Globus pallidus (tissue), 1 donor: ENCODE results near the gene DLG3.
"Not testable (repeated sequence)": the region's sequence is repeated elsewhere in the genome, so short reads cannot be mapped to it uniquely, and the experiment has no call there.

Experiments
- DNase-seq: peaks from one replicate; pipeline ENCODE4 v3.0.0-alpha.2; 2015; ENCODE audit warnings: low spot score

DLG3 gene

DNA sequence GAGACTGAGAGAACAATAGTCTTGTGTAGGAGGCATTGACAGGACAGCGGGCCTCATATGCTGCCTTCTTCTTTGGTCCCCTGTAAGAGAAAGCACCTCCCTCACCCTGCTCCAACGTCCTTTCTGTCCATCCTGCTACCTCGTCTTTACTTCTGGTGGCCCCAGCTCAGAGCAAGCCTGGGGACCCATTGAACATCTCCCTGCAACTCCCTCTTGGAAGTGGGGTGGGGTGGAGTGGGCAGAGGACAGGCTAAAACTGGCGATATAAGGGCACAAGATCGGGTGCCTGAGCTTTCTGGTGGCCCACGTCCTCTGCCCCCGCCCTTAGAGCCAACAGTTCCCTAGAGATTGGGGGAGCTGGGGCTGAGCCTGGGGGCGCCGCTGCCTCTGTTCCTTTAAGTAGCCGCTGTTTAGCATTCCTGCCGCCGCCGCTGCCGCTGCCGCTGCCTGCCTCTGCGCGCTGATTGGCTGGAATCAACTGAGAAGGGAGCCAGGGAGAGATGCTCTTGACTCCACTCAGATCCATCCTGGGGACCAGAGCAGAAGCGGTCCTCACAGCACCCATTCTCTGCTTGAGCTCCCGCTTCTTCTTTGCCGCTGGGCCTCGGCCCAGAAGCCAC lies at the start of gene DLG3:
Gene DLG3, plus strand, starts transcription at position 510 of the 620 bp plus-strand sequence. CDS start 367 bp downstream, outside the sequence.
- peak; percentile 71 for DNase-seq

DNA sequence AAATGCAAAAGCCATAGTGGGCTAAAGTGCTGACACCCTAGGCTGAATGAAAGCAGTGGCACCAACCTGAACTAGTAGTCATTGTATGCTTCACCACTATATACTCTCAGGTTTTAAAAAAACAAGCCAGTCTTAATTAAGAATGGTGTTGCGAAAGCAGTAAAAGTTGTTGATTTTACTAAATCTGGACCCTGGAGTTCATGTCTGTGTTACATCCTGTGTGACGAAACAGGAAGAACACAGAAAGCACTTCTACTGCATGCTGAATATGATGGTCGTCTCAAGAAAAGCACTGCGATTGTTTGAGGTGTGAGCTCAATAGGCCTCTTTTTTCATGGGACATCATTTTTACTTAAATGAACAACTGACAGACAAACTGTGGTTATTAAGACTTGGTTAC lies 45.7 kb upstream of the DLG3 start:
- no peak for DNase-seq

- not testable (repeated sequence) for DNase-seq
Observed at GRCh38 chrX:70400181-70400580, 44.5 kb upstream of the DLG3 start.

GRCh38 chrX:70402721-70403120 lies 41.9 kb upstream of the DLG3 start:
- DNase-seq = no peak

- DNase-seq = no peak
Observed at GRCh38 chrX:70405003-70405402, 39.6 kb upstream of the DLG3 start.

- DNase-seq = no peak
Observed at GRCh38 chrX:70410921-70411320, 33.7 kb upstream of the DLG3 start.

DNA sequence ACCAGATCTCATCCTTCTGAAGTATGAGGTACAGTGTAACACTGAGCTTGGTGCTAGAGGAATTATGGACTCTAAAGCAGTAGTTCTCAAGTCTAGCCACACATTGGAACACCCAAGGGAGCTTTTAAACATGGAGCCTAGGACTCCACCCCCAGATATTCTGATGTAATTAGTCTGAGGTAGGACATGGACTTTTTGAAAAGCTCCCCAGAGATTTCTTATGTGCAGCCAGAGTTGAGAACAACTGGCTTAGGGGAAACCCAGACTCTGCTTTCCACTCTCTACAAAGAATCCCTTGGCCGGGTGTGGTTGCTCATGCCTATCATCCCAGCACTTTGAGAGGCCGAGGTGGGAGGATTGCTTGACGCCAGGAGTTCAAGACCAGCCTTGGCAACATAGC lies 33.2 kb upstream of the DLG3 start:
- no peak for DNase-seq

- DNase-seq = peak; percentile 56
Observed at GRCh38 chrX:70421618-70422017, 23.0 kb upstream of the DLG3 start.

DNA sequence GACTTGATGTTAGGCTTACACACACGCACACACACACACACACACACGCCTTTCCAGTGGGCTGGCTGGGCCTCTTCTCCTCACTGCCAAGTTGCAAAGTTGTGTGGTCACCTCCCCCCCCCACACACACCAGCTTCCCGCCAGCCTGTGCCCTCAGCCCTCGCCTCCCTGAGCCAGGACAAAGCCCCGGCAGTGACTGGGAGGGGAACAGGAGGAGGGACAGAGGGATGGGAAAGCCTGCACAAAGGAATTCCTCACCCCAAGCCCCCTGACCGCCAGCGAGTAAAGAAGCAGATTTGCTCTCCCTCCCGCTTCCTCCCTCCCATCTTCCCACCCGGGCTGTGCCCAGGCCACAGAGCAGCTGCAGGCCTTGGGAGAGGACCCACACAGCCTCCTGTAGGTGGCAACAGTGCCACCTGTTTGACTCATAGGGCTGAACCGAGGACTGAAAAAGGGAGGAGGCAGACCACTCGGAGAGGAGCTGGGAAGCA lies 21.7 kb upstream of the DLG3 start, which contains the start of gene GDPD2:
Gene GDPD2, plus strand, starts transcription at position 464 of the 491 bp plus-strand sequence. CDS start 1,671 bp downstream, outside the sequence.
- DNase-seq = peak; percentile 35

- no peak for DNase-seq
Observed at GRCh38 chrX:70423936-70424675, 20.5 kb upstream of the DLG3 start.

DNA sequence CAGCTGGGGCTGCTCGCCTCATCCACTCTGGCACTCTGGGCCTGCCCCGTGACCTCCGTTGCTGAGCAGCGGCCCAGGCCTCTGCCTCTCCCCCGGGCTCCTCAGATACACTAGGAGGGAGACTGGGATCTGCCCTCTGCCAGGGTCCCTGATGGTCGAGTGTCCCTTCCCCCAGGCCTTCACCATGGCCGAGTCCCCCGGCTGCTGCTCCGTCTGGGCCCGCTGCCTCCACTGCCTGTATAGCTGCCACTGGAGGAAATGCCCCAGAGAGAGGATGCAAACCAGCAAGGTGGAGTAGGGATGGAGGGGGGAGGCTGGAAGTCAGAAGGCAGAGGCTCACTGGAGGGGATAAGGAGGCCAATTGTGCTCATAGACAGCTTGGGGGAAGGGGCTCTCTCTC lies 19.8 kb upstream of the DLG3 start:
- DNase-seq = no peak

GRCh38 chrX:70426286-70427278 lies 18.1 kb upstream of the DLG3 start:
- DNase-seq = no peak

GRCh38 chrX:70427365-70427764 lies 17.3 kb upstream of the DLG3 start:
- no peak for DNase-seq

- no peak for DNase-seq
Observed at GRCh38 chrX:70429759-70430158, 14.9 kb upstream of the DLG3 start.

GRCh38 chrX:70432936-70433847 lies 11.4 kb upstream of the DLG3 start:
- no peak for DNase-seq

- DNase-seq = peak; percentile 57
Observed at GRCh38 chrX:70433848-70434351, 10.7 kb upstream of the DLG3 start.

GRCh38 chrX:70434352-70434866 lies 10.2 kb upstream of the DLG3 start:
- DNase-seq = peak; percentile 83

GRCh38 chrX:70434914-70435586 lies 9.6 kb upstream of the DLG3 start:
- no peak for DNase-seq

GRCh38 chrX:70436343-70436742 lies 8.3 kb upstream of the DLG3 start:
- DNase-seq = no peak

DNA sequence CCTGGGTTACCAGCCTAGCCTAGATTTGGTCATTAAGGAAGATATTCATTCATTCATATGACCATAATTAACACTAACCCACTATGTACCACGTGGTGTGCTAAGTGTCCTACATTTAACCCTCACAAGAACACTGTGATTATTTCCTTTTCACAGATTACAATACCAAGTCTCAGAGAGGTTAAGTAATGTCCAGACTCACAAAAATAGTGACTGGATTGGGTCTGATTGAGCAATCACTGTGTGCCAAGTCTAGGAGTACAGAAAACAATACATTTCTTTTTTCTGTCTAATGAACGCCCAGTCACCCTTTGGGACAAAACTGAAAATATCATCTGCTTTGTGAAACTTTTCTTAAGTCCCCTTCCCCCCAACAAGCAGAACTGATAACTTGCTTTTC lies 7.6 kb upstream of the DLG3 start:
- no peak for DNase-seq
